HG03039 (cell line): ENCODE results near the gene SESN1.
"Not testable (repeated sequence)": the region's sequence is repeated elsewhere in the genome, so short reads cannot be mapped to it uniquely, and the experiment has no call there.

Source experiments
- ATAC-seq: cut with Tn5 transposase; IDR thresholded peaks from one replicate; pipeline ENCODE4 v1.9.1; 2021; ENCODE audit warnings: mild to moderate bottlenecking, moderate library complexity; ENCODE audit not compliant: unreplicated experiment

Gene SESN1

DNA sequence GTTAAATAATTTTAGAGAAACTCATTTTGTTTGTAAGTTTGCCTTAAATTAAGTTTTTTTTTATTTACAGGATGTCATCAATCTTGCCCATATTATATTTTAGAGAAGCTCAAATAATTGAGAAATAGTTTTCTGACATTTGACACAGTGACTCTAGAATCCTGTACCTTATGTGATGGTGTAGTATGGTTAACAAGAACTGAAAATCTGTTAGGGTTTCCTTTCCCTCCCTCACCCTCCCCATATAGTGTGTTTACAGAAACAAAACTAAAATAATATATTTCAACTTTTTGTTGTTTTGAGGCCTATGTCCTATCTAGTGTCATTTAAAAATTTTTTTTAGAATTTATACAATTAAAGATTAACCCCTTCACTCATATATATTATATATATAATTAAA lies 91.8 kb downstream of the SESN1 start:
- ATAC-seq: no peak

DNA sequence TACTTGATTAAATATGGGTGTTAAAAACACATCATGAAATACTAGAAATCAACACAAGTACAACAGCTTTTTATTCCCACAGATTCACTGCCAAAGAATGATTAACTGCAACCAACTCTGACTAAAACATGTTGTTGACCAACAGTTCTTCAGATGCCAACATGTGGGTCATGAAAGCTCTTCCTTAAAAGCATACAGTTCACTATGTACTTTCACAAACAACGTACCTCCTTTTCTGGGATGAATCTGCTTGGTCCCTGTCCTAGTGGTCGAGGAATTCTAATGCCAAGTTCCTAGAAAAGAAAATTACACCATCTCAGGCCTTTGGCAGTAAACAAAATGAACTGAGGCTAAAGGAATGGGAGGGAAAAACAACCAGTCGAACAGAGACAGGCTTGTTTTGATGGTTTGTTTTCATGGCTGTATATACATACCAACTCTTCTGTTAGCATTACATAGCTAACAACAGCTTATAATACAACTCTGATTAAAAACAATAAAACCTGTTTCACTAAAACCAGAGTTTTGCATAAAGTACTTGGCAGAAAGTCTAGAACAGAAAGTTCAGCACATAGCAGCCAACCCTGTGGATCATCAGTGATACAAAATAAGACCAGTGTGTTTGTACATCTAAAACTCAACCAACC lies 92.5 kb downstream of the SESN1 start:
- ATAC-seq: no peak

DNA sequence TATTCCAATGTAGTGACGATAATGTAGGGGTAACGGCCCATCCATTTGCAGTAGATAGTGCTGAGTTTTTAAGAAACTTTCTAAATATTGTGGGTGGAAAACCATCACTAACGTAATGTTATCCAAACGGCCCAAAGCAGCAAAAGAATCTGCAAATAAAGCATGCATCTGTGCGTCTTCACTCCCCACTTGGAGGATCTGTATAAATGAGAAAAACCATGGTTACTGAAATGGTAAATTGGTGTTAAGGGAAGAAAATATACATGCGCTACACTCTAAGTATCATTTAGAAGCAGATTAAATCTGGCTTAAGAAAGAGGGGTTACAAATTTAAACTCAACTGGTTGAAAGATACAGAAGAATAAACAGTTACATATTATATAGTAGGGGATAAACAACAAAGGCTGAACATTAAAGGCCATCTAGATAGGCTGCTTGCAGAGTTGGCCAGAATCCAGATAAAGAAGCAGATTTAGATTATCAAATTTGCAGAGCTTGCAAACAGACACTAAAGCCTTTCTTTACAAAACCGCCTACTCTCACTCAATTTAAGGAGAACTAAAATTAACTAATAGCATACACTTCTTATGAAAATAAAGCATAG lies 93.3 kb downstream of the SESN1 start:
- no peak for ATAC-seq

DNA sequence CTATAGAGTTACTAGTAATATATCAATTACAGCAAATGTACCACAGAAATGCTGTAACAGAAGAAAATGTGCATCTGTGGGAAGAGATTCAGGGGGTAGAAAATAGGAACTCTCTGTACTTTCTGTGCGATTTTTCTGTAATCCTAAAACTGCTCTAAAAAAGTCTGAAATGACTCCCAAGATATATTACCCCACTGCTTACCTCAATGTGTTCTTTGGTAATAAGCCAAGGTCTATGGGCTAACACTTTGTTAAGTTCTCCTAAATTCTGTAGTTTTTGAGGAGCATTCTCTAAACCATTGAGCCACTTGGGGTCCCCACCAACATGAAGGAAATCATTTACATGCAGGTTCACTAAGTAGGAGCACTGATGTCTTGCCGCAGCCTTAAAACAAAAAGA lies 94.4 kb downstream of the SESN1 start:
- ATAC-seq: no peak

DNA sequence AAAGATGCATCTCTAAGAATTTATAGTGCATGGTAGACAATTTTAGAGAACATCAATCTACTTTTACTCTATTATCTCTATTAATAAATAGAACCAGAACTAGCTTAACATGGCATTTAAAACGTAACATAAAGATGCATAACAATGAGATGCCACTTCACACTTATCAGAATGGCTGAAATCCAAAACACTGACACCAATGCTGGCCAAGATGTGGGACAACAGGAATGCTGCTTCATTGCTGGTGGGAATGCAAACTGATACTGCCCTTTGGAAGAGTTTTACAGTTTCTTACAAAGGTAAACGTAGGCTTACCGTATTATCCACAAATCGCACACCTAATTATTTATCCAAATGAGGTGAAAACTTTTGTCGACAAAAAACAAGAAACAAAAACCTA lies 95.2 kb downstream of the SESN1 start:
- ATAC-seq: no peak

DNA sequence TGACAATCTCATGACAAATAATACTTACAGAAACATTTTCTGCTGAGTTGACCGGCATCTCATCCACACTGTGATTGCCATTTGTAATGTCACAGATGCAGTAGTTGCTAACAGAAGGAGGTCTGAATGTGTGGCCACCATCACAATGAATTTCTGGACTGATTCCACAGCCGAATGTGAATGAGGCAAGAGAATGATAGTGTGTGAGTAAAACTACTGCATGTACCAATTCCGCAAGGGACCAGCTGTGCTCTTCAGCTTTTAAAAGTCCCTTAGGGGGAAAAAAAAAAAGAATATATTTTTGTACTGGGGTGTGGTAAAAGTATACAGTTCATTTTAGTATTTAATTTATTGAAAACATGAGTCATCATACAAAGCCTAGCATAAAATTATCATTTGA lies 96.2 kb downstream of the SESN1 start:
- ATAC-seq: no peak

DNA sequence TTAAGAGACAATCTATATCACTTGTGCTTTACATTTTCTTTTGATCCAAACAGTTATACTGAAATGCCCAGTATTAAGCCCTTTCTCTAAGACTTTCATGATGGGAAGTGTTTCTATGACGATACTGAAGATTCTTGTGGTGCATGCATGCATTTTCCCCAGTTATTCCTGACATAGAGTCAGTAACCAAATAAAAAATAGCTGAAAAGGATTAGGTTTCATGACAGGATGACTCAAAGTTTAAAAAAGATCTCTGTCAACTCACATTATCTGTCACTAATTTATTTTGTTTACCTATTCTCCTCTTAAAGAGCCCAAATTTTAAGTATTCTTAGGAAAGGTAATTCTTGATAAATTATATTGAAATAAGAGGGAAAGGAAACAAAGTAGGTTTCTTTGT lies 98.4 kb downstream of the SESN1 start:
- ATAC-seq: no peak

DNA sequence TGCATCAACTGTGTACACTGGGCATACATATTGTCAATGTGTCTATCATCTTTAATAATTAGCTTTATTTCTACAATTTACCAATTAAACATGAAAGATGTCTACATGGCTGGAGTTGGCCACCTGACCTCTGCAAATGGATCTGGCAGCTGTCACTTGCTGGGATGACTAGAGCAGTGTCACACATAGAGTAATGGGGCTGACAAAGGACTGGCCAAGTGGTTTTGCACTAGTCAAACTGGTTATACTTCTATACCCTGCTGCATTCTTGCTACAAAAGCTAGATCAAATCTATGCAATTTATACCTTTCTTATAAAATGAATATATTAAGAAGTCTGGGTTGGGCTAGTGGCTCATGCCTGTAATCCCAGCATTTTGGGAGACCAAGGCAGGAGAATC lies 99.3 kb downstream of the SESN1 start:
- ATAC-seq: no peak

DNA sequence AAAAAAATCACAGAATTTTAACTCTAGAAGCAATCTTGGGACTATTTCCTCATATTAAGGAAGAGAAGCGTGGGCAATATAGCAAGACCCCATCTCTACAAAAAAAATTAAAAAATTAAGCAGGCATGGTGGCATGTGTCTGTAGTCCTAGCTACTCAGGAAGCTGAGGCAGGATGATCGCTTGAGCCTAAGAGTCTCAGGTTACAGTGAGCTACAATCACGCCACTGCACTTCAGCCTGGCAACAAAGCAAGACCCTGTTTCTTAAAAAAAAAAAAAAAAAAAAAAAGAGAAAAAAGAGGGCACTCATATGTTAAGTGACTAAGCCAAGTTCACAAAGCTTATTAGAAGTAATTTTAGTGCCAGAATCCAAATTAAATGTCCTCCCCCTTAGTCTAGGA lies 100.8 kb downstream of the SESN1 start:
- no peak for ATAC-seq

DNA sequence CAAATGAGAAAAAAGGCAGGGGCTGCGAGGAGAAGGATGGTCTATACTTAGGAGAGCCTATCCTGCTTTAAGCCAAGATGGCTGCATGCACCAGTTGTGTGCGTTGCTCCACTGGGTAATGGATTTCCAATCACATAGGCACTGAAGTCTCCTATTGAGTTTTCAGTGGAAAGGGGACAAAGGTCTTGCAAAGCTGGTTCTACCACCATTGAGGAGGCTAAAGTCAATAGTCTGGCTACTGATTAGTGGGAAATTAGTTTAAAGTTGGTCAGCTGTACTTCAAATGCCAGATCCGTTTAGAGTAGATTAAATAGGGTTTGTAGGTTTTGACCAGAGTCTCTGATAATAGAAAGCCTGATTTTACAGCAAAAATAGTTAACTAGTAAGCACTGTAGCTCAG lies 104.9 kb downstream of the SESN1 start:
- no peak for ATAC-seq

DNA sequence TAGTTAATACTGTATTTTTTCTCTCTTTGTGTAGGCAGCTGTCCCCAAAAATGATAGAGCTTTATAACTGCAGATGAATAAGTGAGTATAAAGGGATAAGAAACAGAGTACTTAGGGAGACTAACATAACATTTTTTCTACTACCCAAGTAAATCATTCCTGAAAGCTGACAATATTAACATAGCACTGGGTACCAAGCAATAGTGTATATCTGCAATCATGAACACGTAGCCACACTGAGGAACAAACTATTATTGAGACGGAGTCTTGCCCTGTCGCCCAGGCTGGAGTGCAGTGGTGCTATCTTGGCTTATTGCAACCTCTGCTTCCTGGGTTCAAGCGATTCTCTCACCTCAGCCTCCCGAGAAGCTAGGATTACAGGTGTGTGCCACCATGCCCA lies 105.9 kb downstream of the SESN1 start:
- ATAC-seq: no peak

DNA sequence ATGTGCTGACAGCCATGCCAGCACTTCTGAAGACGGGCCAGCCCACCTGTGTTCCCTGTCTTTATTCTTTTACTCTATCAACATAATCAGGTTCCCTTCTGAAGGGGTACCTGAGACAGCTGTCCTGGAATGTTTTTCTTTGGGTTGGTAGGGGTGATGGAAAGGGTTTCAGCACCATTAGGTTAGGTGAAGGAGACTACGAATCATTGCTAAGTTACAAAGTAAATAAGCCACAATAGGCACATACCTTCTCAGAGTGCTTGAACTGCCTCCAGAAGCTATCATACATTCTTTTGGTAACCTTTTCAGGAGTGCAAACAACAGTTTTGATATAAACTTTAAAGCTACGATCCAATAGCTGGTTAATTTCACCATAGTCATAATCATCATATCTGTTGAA lies 106.3 kb downstream of the SESN1 start:
- no peak for ATAC-seq

DNA sequence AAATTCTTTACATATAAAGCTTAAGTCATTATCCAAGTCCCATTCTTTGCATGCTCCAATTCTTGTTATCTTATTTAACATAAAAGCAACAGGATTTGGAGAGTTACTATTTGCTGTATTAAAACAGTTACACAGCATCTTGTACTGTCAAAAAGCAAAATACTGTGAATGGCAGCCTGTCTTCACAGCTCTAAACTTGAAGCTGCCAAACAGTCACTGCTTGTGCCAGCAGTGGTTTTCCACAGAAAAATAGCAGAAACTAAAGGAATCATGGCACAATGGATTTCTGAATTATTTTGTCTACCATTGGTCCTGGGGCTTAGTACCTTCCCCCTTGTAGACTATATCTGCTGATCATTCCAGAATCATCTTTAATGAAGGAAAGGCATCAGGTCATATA lies 107.5 kb downstream of the SESN1 start:
- no peak for ATAC-seq

DNA sequence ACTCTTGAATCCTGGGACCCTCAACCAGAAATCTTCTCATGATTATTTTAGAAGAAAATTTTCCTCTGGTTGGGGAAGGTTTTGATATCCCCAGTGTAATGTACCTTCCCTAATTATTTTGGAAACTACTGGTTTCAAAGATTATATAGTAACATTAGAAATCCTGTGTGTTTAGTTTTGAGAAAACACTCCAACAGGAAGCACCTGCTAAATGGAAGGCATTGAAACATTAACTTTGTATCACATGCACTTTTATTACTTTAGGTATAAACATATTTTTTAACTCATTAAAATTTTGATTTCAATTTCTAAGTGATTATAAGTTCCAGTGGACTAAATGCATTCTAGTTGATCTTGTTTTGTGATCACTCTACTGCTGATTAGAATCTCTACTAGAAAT lies 109.3 kb downstream of the SESN1 start:
- no peak for ATAC-seq

DNA sequence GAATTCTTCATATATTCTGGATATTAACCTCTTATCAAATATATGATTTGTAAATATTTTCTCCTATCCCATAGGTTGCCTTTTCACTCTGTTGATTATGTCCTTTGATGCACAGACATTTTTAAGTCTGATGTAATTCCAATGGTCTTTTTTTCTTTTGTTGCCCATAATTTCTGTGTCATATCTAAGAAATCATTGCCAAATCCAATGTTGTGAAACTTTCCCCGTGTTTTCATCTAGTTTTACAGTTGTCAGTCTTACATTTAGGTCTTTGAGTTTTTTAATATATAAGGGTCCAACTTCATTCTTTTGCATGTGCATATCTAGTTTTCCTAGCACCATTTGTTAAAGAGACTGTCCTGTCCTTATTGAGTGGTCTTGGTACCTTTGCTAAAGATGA lies 111.5 kb downstream of the SESN1 start:
- ATAC-seq: no peak

DNA sequence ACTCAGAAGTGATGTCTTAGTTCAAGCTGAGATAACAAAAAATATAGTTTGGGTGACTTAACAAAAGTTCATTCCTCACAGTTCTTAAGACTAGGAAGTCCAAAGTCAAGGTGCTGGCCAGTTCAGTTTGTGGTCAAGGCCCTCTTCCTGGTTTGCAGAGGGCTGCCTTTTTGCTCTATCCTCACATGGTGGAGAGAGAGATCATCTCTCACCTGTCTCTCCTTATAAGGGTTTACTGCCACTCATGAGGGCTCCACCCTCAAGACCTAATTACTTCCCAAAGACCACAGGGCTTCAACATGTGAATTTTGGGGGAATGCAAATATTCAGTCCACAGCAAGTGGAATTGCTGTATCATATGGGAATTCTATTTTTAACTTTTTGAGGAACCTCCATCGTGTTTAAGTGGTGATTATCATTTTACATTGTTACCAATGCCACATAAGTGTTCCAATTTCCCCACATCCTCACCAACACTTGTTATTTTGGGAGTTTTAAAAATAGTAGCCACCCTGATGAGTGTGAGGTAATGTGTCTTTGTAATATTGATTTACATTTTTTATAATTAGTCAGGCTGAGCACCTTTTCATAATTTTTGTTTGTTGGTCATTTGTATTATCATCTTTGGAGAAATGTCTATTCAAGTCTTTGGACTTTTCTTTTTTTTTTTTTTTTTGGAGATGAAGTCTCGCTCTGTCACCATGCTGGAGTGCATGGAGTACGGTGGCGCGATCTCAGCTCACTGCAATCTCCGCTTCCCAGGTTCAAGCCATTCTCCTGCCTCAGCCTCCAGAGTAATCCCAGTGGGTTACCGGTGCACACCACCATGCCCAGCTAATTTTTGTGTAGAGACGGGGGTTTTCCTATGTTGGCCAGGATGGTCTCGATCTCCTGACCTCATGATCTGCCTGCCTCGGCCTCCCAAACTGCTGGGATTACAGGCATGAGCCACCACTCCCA lies 112.2 kb downstream of the SESN1 start:
- ATAC-seq: no peak

DNA sequence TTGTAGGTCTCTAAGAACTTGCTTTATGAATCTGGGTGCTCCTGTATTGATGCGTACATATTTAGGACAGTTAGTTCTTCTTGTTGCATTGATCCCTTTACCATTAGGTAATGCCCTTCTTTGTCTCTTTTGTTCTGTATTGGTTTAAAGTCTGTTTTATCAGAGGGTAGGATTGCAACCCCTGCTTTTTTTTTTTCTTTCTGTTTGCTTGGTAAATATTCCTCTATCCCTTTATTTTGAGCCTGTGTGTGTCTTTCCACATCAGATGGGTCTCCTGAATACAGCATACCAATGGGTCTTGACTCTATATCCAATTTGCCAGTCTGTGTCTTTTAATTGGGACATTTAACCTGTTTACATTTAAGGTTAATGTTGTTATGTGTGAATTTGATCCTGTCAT lies 116.0 kb downstream of the SESN1 start:
- ATAC-seq: not testable (repeated sequence)

DNA sequence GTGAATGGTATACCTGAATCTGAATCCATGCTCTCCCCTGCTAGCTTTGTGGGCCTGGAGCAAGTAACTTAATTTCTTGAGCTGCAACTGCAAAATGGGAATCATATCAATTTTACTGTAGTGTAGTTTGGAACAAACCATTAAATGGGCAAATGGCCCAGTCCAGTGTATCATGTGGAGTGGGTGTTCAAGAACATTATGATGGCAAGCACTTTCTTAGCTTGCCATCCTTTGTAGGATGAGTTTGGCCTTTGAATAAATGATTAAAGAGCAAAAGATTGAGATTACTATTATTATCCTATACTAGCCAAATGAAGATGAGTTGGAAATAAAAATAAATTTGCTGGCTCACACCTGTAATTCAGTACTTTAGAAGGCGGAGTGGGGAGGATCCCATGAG lies 120.4 kb downstream of the SESN1 start:
- ATAC-seq: no peak

DNA sequence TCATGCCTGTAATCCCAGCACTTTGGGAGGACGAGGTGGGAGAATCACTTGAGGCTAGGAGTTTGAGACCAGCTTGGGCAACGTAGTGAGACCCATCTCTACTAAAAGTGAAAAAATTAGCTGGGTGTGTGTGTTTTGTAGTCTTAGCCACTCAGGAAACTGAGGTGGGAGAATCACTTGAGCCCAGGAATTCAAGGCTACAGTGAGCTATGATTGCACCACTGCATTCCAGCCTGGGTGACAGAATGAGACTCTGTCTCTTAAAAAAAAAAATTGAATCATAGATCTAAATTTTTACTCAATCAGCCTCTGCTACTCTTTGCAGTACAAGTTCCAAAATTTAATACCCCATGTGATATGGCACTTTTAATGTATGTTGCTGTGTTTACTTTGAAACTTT lies 124.9 kb downstream of the SESN1 start:
- no peak for ATAC-seq

DNA sequence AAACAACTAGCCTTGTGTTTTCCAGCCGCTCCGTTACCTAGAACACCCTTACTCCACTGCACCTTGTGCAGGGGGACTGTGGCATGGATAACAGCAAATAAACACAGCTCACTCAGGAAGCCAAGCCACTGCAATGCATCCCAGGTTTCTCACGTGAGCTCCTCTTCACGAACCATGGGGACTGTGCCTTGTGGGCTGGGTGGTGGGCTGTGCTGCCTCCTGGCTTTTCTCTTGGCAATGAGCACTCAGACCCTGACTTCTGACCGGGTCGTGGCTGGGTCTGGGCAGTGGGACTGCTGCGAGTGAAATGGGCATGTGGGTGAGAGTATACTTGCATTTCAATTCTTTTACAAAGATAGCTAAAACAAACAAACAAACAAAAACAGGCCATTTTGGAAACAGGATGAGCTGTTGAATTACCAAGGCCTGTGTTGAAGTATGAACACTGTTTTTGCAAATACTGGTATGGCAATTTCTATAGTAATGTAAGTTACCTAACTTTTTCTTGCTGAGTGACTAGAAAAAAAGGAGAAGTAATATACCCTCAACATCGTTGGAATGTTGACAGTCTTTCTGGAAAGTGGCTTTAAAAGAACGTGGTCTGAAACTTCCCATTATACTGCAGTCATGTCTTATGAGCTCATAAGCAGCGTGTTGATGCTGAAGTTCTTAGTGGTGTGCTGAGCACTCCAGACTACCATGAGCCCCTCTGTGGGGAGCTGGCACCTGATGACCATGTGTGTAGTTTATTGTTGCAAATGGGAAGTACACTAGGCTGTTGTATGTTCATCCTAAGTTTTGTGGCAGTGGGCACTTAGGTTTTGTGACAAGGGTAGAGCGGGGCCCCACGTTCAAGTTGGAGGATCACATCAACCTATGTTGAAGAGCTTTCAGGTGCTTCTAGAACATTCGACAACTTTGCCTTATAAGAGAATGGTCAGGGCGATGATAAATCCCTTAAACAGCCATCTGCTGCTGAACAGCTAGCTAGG lies 126.0 kb downstream of the SESN1 start:
- no peak for ATAC-seq
